ENCODE measurements around the gene CTIF. TPM values are rescaled to one million over a fixed set of nuclear protein-coding genes. Genes with fewer than 3 reads are reported as not detected.

Gene CTIF
- total RNA-seq, 2 donors from 2014 or later: 64.9 to 70.6 TPM

- intact Hi-C loops (cut with DNase I): loop anchor here (5.0 to 10.0 kb wide), 3 partner anchors 46 to 119 kb away; no protein-coding TSS in a partner anchor
- peak; percentile 21 to 36 for ATAC-seq
- DNase-seq: peak; percentile 71
These were observed 7.0 kb downstream of the CTIF start for GRCh38 chr18:48545757-48546321.

GRCh38 chr18:48546396-48546795, 7.6 kb downstream of the CTIF start:
- intact Hi-C loops (cut with DNase I): loop anchor here (5.0 to 10.0 kb wide), 3 partner anchors 46 to 118 kb away; no protein-coding TSS in a partner anchor
- ATAC-seq: no peak
- no peak for DNase-seq

GRCh38 chr18:48547531-48547981, 8.7 kb downstream of the CTIF start:
- intact Hi-C loops (cut with DNase I): loop anchor here (5.0 to 10.0 kb wide), 3 partner anchors 45 to 117 kb away; no protein-coding TSS in a partner anchor
- ATAC-seq (no peak), DNase-seq (no peak)

- ATAC-seq (peak; percentile 84 to 87), DNase-seq (no peak)
- intact Hi-C loops (cut with DNase I): loop anchor here (5.0 to 10.0 kb wide), 3 partner anchors 44 to 117 kb away; no protein-coding TSS in a partner anchor
These were observed 9.4 kb downstream of the CTIF start for GRCh38 chr18:48548011-48548771.

GRCh38 chr18:48548921-48549320, 10.1 kb downstream of the CTIF start:
- intact Hi-C loops (cut with DNase I): loop anchor here (5.0 to 10.0 kb wide), 3 partner anchors 43 to 116 kb away; no protein-coding TSS in a partner anchor
- DNase-seq (no peak), ATAC-seq (no peak)

GRCh38 chr18:48550101-48550729, 11.4 kb downstream of the CTIF start:
- ATAC-seq (peak in 1 of 2 donors; percentile 24), DNase-seq (no peak)
- intact Hi-C loops (cut with DNase I): no loop called here

GRCh38 chr18:48551100-48551499, 12.3 kb downstream of the CTIF start:
- ATAC-seq: no peak
- intact Hi-C loops (cut with DNase I): no loop called here
- DNase-seq: no peak

GRCh38 chr18:48552130-48552529, 13.3 kb downstream of the CTIF start:
- intact Hi-C loops (cut with DNase I): no loop called here
- DNase-seq (no peak), ATAC-seq (peak in 1 of 2 donors; percentile 11)

GRCh38 chr18:48553236-48553635, 14.4 kb downstream of the CTIF start:
- no peak for ATAC-seq
- intact Hi-C loops (cut with DNase I): no loop called here
- no peak for DNase-seq

- intact Hi-C loops (cut with DNase I): no loop called here
These were observed 16.0 kb downstream of the CTIF start for GRCh38 chr18:48554610-48555400.

GRCh38 chr18:48555465-48555995, 16.7 kb downstream of the CTIF start:
- intact Hi-C loops (cut with DNase I): no loop called here
- no peak for DNase-seq
- ATAC-seq: no peak

More at GRCh38 chr18:48554610-48555400, 16.0 kb downstream of the CTIF start:
- ATAC-seq (no peak), DNase-seq (no peak)

GRCh38 chr18:48557640-48558174, 18.9 kb downstream of the CTIF start:
- ATAC-seq (no peak), DNase-seq (no peak)
- intact Hi-C loops (cut with DNase I): no loop called here

- ATAC-seq (no peak), DNase-seq (no peak)
- intact Hi-C loops (cut with DNase I): no loop called here
These were observed 19.4 kb downstream of the CTIF start for GRCh38 chr18:48558248-48558647.

GRCh38 chr18:48560491-48560890, 21.7 kb downstream of the CTIF start:
- intact Hi-C loops (cut with DNase I): no loop called here
- DNase-seq (peak; percentile 10), ATAC-seq (no peak)

- intact Hi-C loops (cut with DNase I): no loop called here
- ATAC-seq (no peak), DNase-seq (no peak)
These were observed 23.2 kb downstream of the CTIF start for GRCh38 chr18:48562075-48562474.

- ATAC-seq: peak in 1 of 2 donors; percentile 87
- DNase-seq: no peak
- intact Hi-C loops (cut with DNase I): no loop called here
These were observed 24.2 kb downstream of the CTIF start for GRCh38 chr18:48563027-48563426.

- intact Hi-C loops (cut with DNase I): no loop called here
These were observed 25.3 kb downstream of the CTIF start for GRCh38 chr18:48564139-48564538.

GRCh38 chr18:48565105-48565504, 26.3 kb downstream of the CTIF start:
- peak; percentile 16 to 26 for ATAC-seq
- intact Hi-C loops (cut with DNase I): no loop called here
- DNase-seq: peak; percentile 52

More at GRCh38 chr18:48564139-48564538, 25.3 kb downstream of the CTIF start:
- DNase-seq (no peak), ATAC-seq (no peak)

- intact Hi-C loops (cut with DNase I): no loop called here
- no peak for DNase-seq
- ATAC-seq: no peak
These were observed 27.8 kb downstream of the CTIF start for GRCh38 chr18:48566589-48566988.
